OCI-LY3 (cell line): ENCODE measurements around the gene LCOR.
A peak's percentile ranks its signal among the peaks of the same experiment; 100 is the strongest.

Experiments
- H2AFZ ChIP-seq: fragments of 200-600, 300-600 bp; shearing (Covaris generic); 2 replicates; pipeline ENCODE4 v1.6.0; 2014; ENCODE audit warnings: antibody characterized with exemption, low read depth, low read length
- H3K27ac ChIP-seq: fragments of 200-600, 300-600 bp; sonication (generic); 2 replicates; pipeline ENCODE4 v1.5.1; 2014; ENCODE audit warnings: mild to moderate bottlenecking, low read length, moderate library complexity, mixed read lengths
- H3K27me3 ChIP-seq: fragments of 200-600, 300-600 bp; sonication (generic); 2 replicates; pipeline ENCODE4 v1.6.1; 2014; ENCODE audit warnings: low read depth, low read length, mixed read lengths
- H3K36me3 ChIP-seq: fragments of 200-600, 300-600 bp; sonication (generic); replicated peaks from 2 replicates; pipeline ENCODE3; 2014; ENCODE audit warnings: low read depth, low read length, mixed read lengths
- H3K4me1 ChIP-seq: fragments of 300-600, 200-600 bp; sonication (generic); 2 replicates; pipeline ENCODE4 v1.6.1; 2014; ENCODE audit warnings: low read length, mixed read lengths
- H3K4me2 ChIP-seq: fragments of 200-600, 300-600 bp; sonication (generic); 2 replicates; pipeline ENCODE4 v1.6.1; 2014; ENCODE audit warnings: low read length, mixed read lengths
- H3K4me3 ChIP-seq: fragments of 300-600, 200-600 bp; sonication (generic); 2 replicates; pipeline ENCODE4 v1.5.1; 2014; ENCODE audit warnings: antibody characterized with exemption, mild to moderate bottlenecking, low read length, moderate library complexity
- H3K79me2 ChIP-seq: fragments of 300-600, 200-600 bp; shearing (Covaris generic); 2 replicates; pipeline ENCODE4 v1.6.1; 2014; ENCODE audit warnings: mild to moderate bottlenecking, low read length, mixed read lengths
- H3K9ac ChIP-seq: fragments of 300-600, 200-600 bp; shearing (Covaris generic); 2 replicates; pipeline ENCODE4 v1.6.0; 2014; ENCODE audit warnings: mild to moderate bottlenecking, low read length, moderate library complexity
- H3K9me3 ChIP-seq: fragments of 200-600, 300-600 bp; shearing (Covaris generic); 2 replicates; pipeline ENCODE4 v1.6.1; 2014; ENCODE audit warnings: low read length, mixed read lengths; ENCODE audit not compliant: insufficient read depth
- H4K20me1 ChIP-seq: fragments of 200-600, 300-600 bp; sonication (generic); 2 replicates; pipeline ENCODE4 v1.6.1; 2016; ENCODE audit warnings: low read length, mixed read lengths; ENCODE audit not compliant: insufficient read depth
- CTCF ChIP-seq: fragments of 200-600, 300-600 bp; sonication (generic); IDR thresholded peaks from 2 replicates; pipeline ENCODE4 v1.5.1; 2014; ENCODE audit warnings: antibody characterized with exemption, low read length, low read depth
- EZH2phosphoT487 ChIP-seq: fragments of 200-600 bp; shearing (Covaris generic); IDR thresholded peaks from 2 replicates; pipeline ENCODE4 v1.6.1; 2018; ENCODE audit warnings: antibody characterized with exemption, mixed run types, low read depth

LCOR gene

GRCh38 chr10:96830511-96831199 is 1.4 kb upstream of the LCOR start:
- peak overlapping the region; percentile 88 for H3K27ac ChIP-seq

GRCh38 chr10:96831200-96831866 is 765 bp upstream of the LCOR start:
- peak overlapping the region; percentile 88 for H3K27ac ChIP-seq
- peaks cover 39% of the 10 kb centered on the region for H3K4me1 ChIP-seq
- no peaks in the 10 kb centered on the region for H3K27me3 ChIP-seq
- peak overlapping the region; percentile 76 for H3K4me3 ChIP-seq
- H3K9me3 ChIP-seq, result no peaks in the 10 kb centered on the region
- TF ChIP-seq EZH2phosphoT487 (no peak), CTCF (no peak)
- H4K20me1 ChIP-seq, result peaks cover 24% of the 10 kb centered on the region
- H3K9ac ChIP-seq, result peak overlapping the region; percentile 79
- peak overlapping the region; percentile 86 for H3K4me2 ChIP-seq
- no peaks in the 10 kb centered on the region for H3K36me3 ChIP-seq
- peak overlapping the region; percentile 18; the same call in 1 of the 2 replicates for H2AFZ ChIP-seq
- peaks cover 36% of the 10 kb centered on the region for H3K79me2 ChIP-seq

More at GRCh38 chr10:96830511-96831199, 1.4 kb upstream of the LCOR start:
- TF ChIP-seq EZH2phosphoT487, result no peak
- TF ChIP-seq CTCF, result peak; percentile 77
- H3K27me3 ChIP-seq, result no peaks in the 10 kb centered on the region
- H3K4me3 ChIP-seq, result peak overlapping the region; percentile 76
- H3K4me1 ChIP-seq, result peaks cover 34% of the 10 kb centered on the region
- H3K36me3 ChIP-seq, result no peaks in the 10 kb centered on the region
- peak overlapping the region; percentile 86 for H3K4me2 ChIP-seq
- H3K79me2 ChIP-seq, result peaks cover 29% of the 10 kb centered on the region
- H4K20me1 ChIP-seq, result peaks cover 17% of the 10 kb centered on the region
- H3K9me3 ChIP-seq, result no peaks in the 10 kb centered on the region
- peak overlapping the region; percentile 37; the same call in 1 of the 2 replicates for H3K9ac ChIP-seq
- H2AFZ ChIP-seq, result 0 out of 2 replicates have a peak overlapping the region, but pooled peaks have one; percentile 35

GRCh38 chr10:96832721-96833219 is 672 bp downstream of the LCOR start:
- Histone ChIP-seq H3K79me2 (peaks cover 49% of the 10 kb centered on the region), H3K9ac (peak overlapping the region; percentile 77), H3K4me3 (peak overlapping the region; percentile 90), H3K27ac (peak overlapping the region; percentile 77), H3K4me2 (peak overlapping the region; percentile 94), H3K27me3 (no peaks in the 10 kb centered on the region), H3K4me1 (peaks cover 39% of the 10 kb centered on the region), H3K9me3 (no peaks in the 10 kb centered on the region), H3K36me3 (peaks cover 3% of the 10 kb centered on the region), H4K20me1 (peaks cover 30% of the 10 kb centered on the region), H2AFZ (no peak overlapping the region)
- no peak for TF ChIP-seq CTCF
- TF ChIP-seq EZH2phosphoT487, result no peak
